Breast epithelium (tissue), 4 donors: ENCODE results near the gene VPS13D. TPM values are rescaled to one million over a fixed set of nuclear protein-coding genes. Genes with fewer than 3 reads are reported as not detected.

ENCODE experiments used
- DNase-seq, 2 donors: peaks; one replicate each; pipeline ENCODE4 v3.0.0-alpha.2; 2019; ENCODE audit warnings: low spot score in 2 of 2
- H3K27ac ChIP-seq, 2 donors: fragments of 200-600 bp; sonication (generic) in 1 of 2; one replicate each; pipeline ENCODE4 v1.5.1; 2016 to 2019; ENCODE audit warnings: mild to moderate bottlenecking in 1 of 2
- H3K27me3 ChIP-seq, 2 donors: fragments of 200-600 bp; sonication (generic) in 1 of 2; one replicate each; pipeline versions ENCODE4 v1.5.1 to v1.6.0; 2017 to 2019; ENCODE audit warnings: control low read depth in 1 of 2, mild to moderate bottlenecking in 1 of 2
- H3K36me3 ChIP-seq: fragments of 200-600 bp; one replicate; pipeline ENCODE4 v1.5.1; 2019
- H3K4me1 ChIP-seq, 2 donors: fragments of 200-600 bp; sonication (generic); one replicate each; pipeline ENCODE4 v1.5.1; 2016 to 2019; ENCODE audit warnings: control low read depth in 1 of 2
- H3K4me3 ChIP-seq, 3 donors: fragments of 200-600 bp; sonication (generic); 1 replicate in 2 of 3; 2 replicates in 1 of 3; pipeline ENCODE4 v1.5.1; 2016 to 2019; ENCODE audit warnings: mild to moderate bottlenecking in 3 of 3, moderate library complexity in 2 of 3
- H3K9me3 ChIP-seq, 2 donors: fragments of 200-600 bp; sonication (generic) in 1 of 2; one replicate each; pipeline ENCODE4 v1.5.1; 2016 to 2019; ENCODE audit warnings: control low read depth in 1 of 2
- POLR2A ChIP-seq: fragments of 450-650 bp; IDR thresholded peaks from one replicate; pipeline ENCODE4 v1.6.1; 2016; ENCODE audit warnings: antibody characterized with exemption, mild to moderate bottlenecking, moderate library complexity
- POLR2AphosphoS5 ChIP-seq, 3 donors: sonication (generic); formaldehyde crosslinking; IDR thresholded peaks; one replicate each; pipeline ENCODE4 v1.6.1; 2017; ENCODE audit warnings: antibody characterized with exemption in 3 of 3
- intact Hi-C: fragments of 100-400 bp; cut with DNase I; formaldehyde crosslinking; loops from one replicate; pipeline ENCODE4 v1.15.1; 2023; ENCODE audit warnings: low total_unique reads
- total RNA-seq, 3 donors: library from RNA; depleted of rRNA; stranded (reverse); fragments of >200 nt; gene quantifications; one replicate each; pipeline ENCODE4 v1.1.0, GENCODE V29; 2016
- TF ChIP-seq, protein P1 (sequence below), 3 donors: fragments of 450-650 bp; IDR thresholded peaks; one replicate each; pipeline ENCODE4 v1.5.1; 2016 to 2017; ENCODE audit warnings: antibody characterized with exemption in 3 of 3, mild to moderate bottlenecking in 3 of 3, moderate library complexity in 3 of 3

The VPS13D gene
- total RNA-seq, 3 donors from 2014 or later, result 73.9 to 115 (median 96.4) TPM

DNA sequence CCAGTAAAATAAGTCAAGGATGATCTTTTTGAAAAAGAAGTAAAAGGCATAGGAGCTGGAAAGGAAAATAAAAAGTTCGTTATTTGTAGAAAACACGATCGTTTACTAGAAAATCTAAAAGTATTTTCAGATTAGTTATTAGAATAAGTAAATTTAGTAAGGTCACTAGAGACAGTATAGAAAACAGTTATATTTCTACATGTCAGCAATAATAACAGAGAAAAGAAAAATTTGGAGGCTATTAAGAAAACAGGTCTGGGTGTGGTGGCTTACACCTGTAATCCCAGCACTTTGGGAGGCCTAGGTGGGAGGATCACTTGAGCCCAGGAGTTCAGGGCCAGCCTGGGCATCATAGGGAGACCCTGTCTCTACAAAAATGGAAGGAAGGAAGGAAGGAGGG, 181.3 kb downstream of the VPS13D start:
- intact Hi-C loops, result no loop called here
- Histone ChIP-seq H3K4me3 (no peak overlapping the region), H3K9me3 (no peaks in the 10 kb centered on the region), H3K27ac (no peak overlapping the region), H3K27me3 (no peaks in the 10 kb centered on the region), H3K4me1 (peaks cover 6 to 18% of the 10 kb centered on the region in 2 donors), H3K36me3 (no peaks in the 10 kb centered on the region)
- TF ChIP-seq, protein P1, sequence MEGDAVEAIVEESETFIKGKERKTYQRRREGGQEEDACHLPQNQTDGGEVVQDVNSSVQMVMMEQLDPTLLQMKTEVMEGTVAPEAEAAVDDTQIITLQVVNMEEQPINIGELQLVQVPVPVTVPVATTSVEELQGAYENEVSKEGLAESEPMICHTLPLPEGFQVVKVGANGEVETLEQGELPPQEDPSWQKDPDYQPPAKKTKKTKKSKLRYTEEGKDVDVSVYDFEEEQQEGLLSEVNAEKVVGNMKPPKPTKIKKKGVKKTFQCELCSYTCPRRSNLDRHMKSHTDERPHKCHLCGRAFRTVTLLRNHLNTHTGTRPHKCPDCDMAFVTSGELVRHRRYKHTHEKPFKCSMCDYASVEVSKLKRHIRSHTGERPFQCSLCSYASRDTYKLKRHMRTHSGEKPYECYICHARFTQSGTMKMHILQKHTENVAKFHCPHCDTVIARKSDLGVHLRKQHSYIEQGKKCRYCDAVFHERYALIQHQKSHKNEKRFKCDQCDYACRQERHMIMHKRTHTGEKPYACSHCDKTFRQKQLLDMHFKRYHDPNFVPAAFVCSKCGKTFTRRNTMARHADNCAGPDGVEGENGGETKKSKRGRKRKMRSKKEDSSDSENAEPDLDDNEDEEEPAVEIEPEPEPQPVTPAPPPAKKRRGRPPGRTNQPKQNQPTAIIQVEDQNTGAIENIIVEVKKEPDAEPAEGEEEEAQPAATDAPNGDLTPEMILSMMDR (IDR thresholded peaks at IDR 0.05), result no peak
- no peak for TF ChIP-seq POLR2AphosphoS5 (IDR thresholded peaks at IDR 0.05)
- no peak for TF ChIP-seq POLR2A
- no peak for DNase-seq

DNA sequence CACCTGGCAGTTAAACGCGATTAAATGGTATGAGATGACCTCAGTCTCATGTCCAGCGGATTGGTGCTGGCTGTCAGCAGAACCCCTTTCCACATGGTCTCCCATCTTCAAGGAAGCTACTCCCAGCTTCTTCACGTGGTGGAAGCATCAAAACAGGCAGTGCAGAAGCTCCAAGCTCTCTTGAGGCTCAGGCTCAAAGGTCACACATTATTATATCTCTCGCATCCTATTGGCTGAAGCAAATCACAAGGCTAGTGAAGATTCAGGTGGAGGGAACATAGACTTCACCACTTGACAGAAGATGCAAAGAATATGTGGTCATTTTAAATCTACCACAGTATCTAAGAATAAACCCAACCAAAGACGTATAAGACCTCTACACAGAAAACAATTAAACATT, 181.9 kb downstream of the VPS13D start:
- Histone ChIP-seq H3K27me3 (no peaks in the 10 kb centered on the region), H3K9me3 (no peaks in the 10 kb centered on the region), H3K4me1 (peaks cover 0 to 13% of the 10 kb centered on the region in 2 donors), H3K36me3 (no peaks in the 10 kb centered on the region), H3K4me3 (no peak overlapping the region), H3K27ac (no peak overlapping the region)
- intact Hi-C loops, result no loop called here
- TF ChIP-seq POLR2A, result no peak
- TF ChIP-seq, protein P1 (IDR thresholded peaks at IDR 0.05), result no peak
- no peak for TF ChIP-seq POLR2AphosphoS5 (IDR thresholded peaks at IDR 0.05)
- no peak for DNase-seq

DNA sequence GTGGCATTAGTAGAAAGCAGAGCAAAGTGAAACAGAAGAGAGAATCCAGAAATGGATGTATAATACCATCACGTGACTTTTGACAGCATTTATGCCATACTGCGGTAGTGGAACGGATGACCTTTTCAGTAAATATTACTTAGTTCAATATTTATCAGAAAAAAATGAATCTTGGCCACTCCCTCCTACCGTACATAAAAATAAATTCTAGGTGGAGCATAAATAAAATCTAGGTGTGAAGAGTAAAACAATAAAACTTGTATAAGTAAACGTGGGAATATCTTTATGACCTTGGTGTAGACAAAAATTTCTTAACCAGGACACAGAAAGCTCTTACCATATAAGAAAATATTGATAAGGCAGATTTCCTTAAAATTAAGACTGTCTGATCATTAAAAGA, 182.6 kb downstream of the VPS13D start:
- TF ChIP-seq POLR2A (no peak), POLR2AphosphoS5 (IDR thresholded peaks at IDR 0.05) (no peak)
- TF ChIP-seq, protein P1 (IDR thresholded peaks at IDR 0.05), result no peak
- DNase-seq, result no peak
- intact Hi-C loops, result no loop called here
- no peaks in the 10 kb centered on the region for H3K9me3 ChIP-seq
- no peaks in the 10 kb centered on the region for H3K36me3 ChIP-seq
- H3K4me3 ChIP-seq, result no peak overlapping the region
- H3K4me1 ChIP-seq, result peaks cover 0 to 8% of the 10 kb centered on the region in 2 donors
- H3K27ac ChIP-seq, result no peak overlapping the region
- H3K27me3 ChIP-seq, result no peaks in the 10 kb centered on the region

DNA sequence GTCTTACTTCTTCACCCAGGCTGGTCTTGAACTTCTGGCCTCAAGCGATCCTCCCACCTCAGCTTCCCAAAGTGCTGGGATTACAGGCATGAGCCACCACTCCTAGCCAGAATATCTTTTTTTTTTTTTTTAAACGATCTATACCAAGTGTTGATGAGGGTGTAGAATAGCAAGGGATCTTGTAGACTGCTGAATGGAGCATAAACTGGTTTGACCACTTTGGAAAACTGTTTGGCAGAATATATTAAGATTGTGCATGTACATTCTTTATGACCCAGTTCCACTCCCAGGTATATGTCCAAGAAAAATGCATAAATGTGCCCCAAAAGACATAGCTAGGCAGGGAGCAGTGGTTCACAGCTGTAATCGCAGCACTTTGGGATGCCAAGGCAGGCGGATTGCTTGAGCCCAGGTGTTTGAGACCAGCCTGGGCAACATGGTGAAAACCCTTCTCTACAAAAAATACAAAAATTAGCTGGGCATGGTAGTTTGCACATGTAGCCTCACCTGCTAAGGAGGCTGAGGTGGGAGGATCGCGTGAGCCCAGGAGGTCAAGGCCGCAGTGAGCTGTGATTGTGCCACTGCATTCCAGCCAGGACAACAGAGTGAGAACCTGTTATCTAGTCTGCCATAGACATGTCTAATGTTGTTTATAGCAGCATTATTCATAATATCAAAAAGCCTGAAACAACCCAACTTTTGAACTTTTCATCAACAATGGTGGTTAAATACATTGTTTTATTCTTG, 184.0 kb downstream of the VPS13D start:
- Histone ChIP-seq H3K27me3 (no peaks in the 10 kb centered on the region), H3K4me1 (no peaks in the 10 kb centered on the region), H3K36me3 (no peaks in the 10 kb centered on the region), H3K9me3 (no peaks in the 10 kb centered on the region), H3K27ac (no peak overlapping the region), H3K4me3 (no peak overlapping the region)
- TF ChIP-seq, protein P1 (IDR thresholded peaks at IDR 0.05), result no peak
- no peak for TF ChIP-seq POLR2AphosphoS5 (IDR thresholded peaks at IDR 0.05)
- TF ChIP-seq POLR2A, result no peak
- no peak for DNase-seq
- intact Hi-C loops, result no loop called here

DNA sequence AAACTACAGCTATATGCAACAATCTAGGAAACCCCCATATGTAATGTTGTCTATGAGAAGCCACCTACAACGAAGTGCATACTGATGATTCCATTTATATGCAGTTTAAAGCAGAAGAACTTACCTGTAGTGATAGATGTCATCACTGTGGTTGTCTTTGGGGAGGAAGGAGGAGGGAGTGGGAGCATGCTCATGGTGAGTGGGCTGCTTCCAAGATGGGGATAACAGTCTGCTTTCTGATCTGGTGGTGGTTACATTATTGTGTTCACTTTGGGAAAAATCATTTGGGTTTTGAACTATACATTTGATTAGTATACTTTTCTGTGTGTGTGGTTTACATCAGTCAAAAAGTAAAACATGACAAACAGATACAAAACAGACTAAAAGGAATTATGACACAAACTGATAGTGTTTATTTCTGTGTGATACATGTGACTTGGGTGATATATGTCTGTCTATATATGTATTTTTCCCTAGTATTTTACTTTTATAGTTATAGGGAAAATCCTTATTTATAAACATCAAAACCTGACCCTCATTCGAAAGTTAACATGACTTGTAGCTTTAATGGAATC, 184.7 kb downstream of the VPS13D start:
- intact Hi-C loops, result no loop called here

More for the DNA sequence above, 184.7 kb downstream of the VPS13D start:
- no peaks in the 10 kb centered on the region for H3K4me1 ChIP-seq
- DNase-seq, result no peak
- H3K4me3 ChIP-seq, result no peak overlapping the region
- no peaks in the 10 kb centered on the region for H3K36me3 ChIP-seq
- TF ChIP-seq POLR2AphosphoS5 (IDR thresholded peaks at IDR 0.05) (no peak), POLR2A (no peak)
- TF ChIP-seq, protein P1 (IDR thresholded peaks at IDR 0.05), result no peak
- no peaks in the 10 kb centered on the region for H3K27me3 ChIP-seq
- H3K9me3 ChIP-seq, result no peaks in the 10 kb centered on the region
- no peak overlapping the region for H3K27ac ChIP-seq
